HCT116 (cell line): Measurements from ENCODE around the gene GTF3C4. TPM values are rescaled to one million over a fixed set of nuclear protein-coding genes. Genes with fewer than 3 reads are reported as not detected.

Experiments
- ATAC-seq: fragments of 200-7000 bp; cut with Tn5 transposase; 2 replicates; pipeline ENCODE4 v1.9.1; 2020; ENCODE audit warnings: mild to moderate bottlenecking, moderate library complexity
- BruUV-seq: library from RNA; stranded (reverse); fragments of 400-500 nt; replicated peaks from 2 replicates; lab custom pipeline; 2021; lab: Mats Ljungman, UMichigan
- CTCF ChIA-PET: fragments of 300-600 bp; sonication (Branson Sonifier 250); formaldehyde crosslinking; loops from one replicate; lab custom pipeline; 2021; ENCODE audit warnings: antibody characterized with exemption; lab: Charles Lee
- POLR2A ChIA-PET: fragments of 300-600, 350-600 bp; sonication (Branson Sonifier 250); formaldehyde crosslinking; loops from one replicate; lab custom pipeline; 2021; ENCODE audit warnings: antibody characterized with exemption; lab: Charles Lee
- RAD21 ChIA-PET, 2 experiments: fragments of 300-600 bp; sonication (Branson Sonifier 250); formaldehyde crosslinking; loops; one replicate each; lab custom pipeline; 2023; ENCODE audit warnings: low total read pairs in 2 of 2; ENCODE audit not compliant: uncharacterized antibody in 2 of 2, unreplicated experiment in 2 of 2, low non-redundant PET in 1 of 2; lab: Charles Lee
- DNase-seq: peaks from one replicate; pipeline ENCODE4 v3.0.0-alpha.2; 2010; ENCODE audit warnings: low read depth, low spot score
- H2AFZ ChIP-seq: fragments of 200-600 bp; shearing (Covaris generic), sonication (generic); 2 replicates; pipeline ENCODE4 v1.6.1; 2017; ENCODE audit warnings: low read depth, mixed run types, mixed read lengths, antibody characterized with exemption, low read length; ENCODE audit not compliant: poor library complexity, severe bottlenecking
- H3K27ac ChIP-seq: 2 replicates; pipeline ENCODE4 v1.5.1; 2012; ENCODE audit warnings: low read depth, low read length
- H3K27me3 ChIP-seq: fragments of 200-600 bp; sonication (generic); 2 replicates; pipeline ENCODE4 v1.6.1; 2016; ENCODE audit warnings: mixed run types, low read length, mixed read lengths; ENCODE audit not compliant: insufficient read depth
- H3K36me3 ChIP-seq, 2 experiments: fragments of 200-500 bp in 1 of 2; fragments of 200-600 bp in 1 of 2; sonication (Bioruptor generic) in 1 of 2; sonication (generic) in 1 of 2; 2 replicates each; pipeline versions ENCODE4 v1.5.1 to v1.6.1; 2014 to 2016; ENCODE audit warnings: low read length in 2 of 2, inconsistent platforms in 1 of 2, mixed read lengths in 1 of 2, mixed run types in 1 of 2; ENCODE audit not compliant: insufficient read depth in 2 of 2, control insufficient read depth in 1 of 2
- H3K4me1 ChIP-seq, 2 experiments: fragments of 200-600 bp in 1 of 2; sonication (generic) in 1 of 2; 2 replicates each; pipeline versions ENCODE4 v1.5.1 to v1.6.1; 2012 to 2017; ENCODE audit warnings: low read length in 2 of 2, inconsistent platforms in 1 of 2, mild to moderate bottlenecking in 1 of 2, mixed read lengths in 1 of 2, mixed run types in 1 of 2, moderate library complexity in 1 of 2; ENCODE audit not compliant: insufficient read depth in 2 of 2, control insufficient read depth in 1 of 2
- H3K4me2 ChIP-seq: fragments of 200-600 bp; sonication (generic); 2 replicates; pipeline ENCODE4 v1.6.1; 2017; ENCODE audit warnings: mixed run types, low read length, mixed read lengths
- H3K4me3 ChIP-seq, 2 experiments: fragments of 200-600 bp in 1 of 2; sonication (generic) in 1 of 2; replicated peaks in 1 of 2; 2 replicates each; pipeline ENCODE4 v1.5.1; 2011 to 2016; ENCODE audit warnings: low read length in 2 of 2, control low read depth in 1 of 2, low read depth in 1 of 2, mild to moderate bottlenecking in 1 of 2, mixed read lengths in 1 of 2, mixed run types in 1 of 2
- H3K79me2 ChIP-seq: fragments of 200-600 bp; sonication (generic); 2 replicates; pipeline ENCODE4 v1.6.1; 2017; ENCODE audit warnings: mild to moderate bottlenecking, mixed run types, low read length, moderate library complexity, mixed read lengths; ENCODE audit not compliant: insufficient read depth
- H3K9ac ChIP-seq: fragments of 200-600 bp; sonication (generic); 2 replicates; pipeline ENCODE4 v1.6.1; 2016; ENCODE audit warnings: low read length, mixed read lengths
- H3K9me2 ChIP-seq: fragments of 200-600 bp; sonication (generic), shearing (Covaris generic); 2 replicates; pipeline ENCODE4 v1.6.1; 2017; ENCODE audit warnings: mixed run types, mild to moderate bottlenecking, moderate library complexity; ENCODE audit not compliant: insufficient read depth
- H3K9me3 ChIP-seq, 2 experiments: fragments of 200-500 bp in 1 of 2; fragments of 200-600 bp in 1 of 2; sonication (Bioruptor generic) in 1 of 2; sonication (generic) in 1 of 2; 2 replicates each; pipeline ENCODE4 v1.6.1; 2014 to 2017; ENCODE audit warnings: low read length in 2 of 2, mixed read lengths in 2 of 2, inconsistent platforms in 1 of 2, low read depth in 1 of 2, mild to moderate bottlenecking in 1 of 2, mixed run types in 1 of 2, moderate library complexity in 1 of 2; ENCODE audit not compliant: control insufficient read depth in 1 of 2, insufficient read depth in 1 of 2
- H4K20me1 ChIP-seq: fragments of 200-600 bp; sonication (generic), shearing (Covaris generic); 2 replicates; pipeline ENCODE4 v1.6.1; 2017; ENCODE audit warnings: mixed run types, mild to moderate bottlenecking, moderate library complexity; ENCODE audit not compliant: insufficient read depth
- CBX3 ChIP-seq: IDR thresholded peaks from 2 replicates; pipeline ENCODE4 v1.6.1; 2012; ENCODE audit warnings: low read depth
- ELF1 ChIP-seq: IDR thresholded peaks from 2 replicates; pipeline ENCODE4 v1.6.1; 2012; ENCODE audit warnings: low read depth, borderline replicate concordance
- FOSL1 ChIP-seq: IDR thresholded peaks from 2 replicates; pipeline ENCODE4 v1.6.1; 2012; ENCODE audit warnings: low read depth
- JUND ChIP-seq: IDR thresholded peaks from 2 replicates; pipeline ENCODE4 v1.6.1; 2012
- RAD21 ChIP-seq: IDR thresholded peaks from 2 replicates; pipeline ENCODE4 v1.6.1; 2012; ENCODE audit warnings: low read depth, mild to moderate bottlenecking
- intact Hi-C: fragments of 100-400 bp; cut with micrococcal nuclease; formaldehyde crosslinking; loops from 2 replicates; pipeline ENCODE4 v1.10.0; 2022
- total RNA-seq: library from RNA; stranded (reverse); gene quantifications from one replicate; pipeline ENCODE4 v1.2.1, GENCODE V29; 2021; ENCODE audit not compliant: unreplicated experiment
- TF ChIP-seq, protein P1 (sequence below): IDR thresholded peaks from 2 replicates; pipeline ENCODE4 v1.6.1; 2011; ENCODE audit warnings: mild to moderate bottlenecking, low read length, moderate library complexity; ENCODE audit not compliant: insufficient replicate concordance; ENCODE audit errors: extremely low read depth
- TF ChIP-seq, protein P2 (sequence below): IDR thresholded peaks from 2 replicates; pipeline ENCODE4 v1.6.1; 2012

Gene GTF3C4
- total RNA-seq, 1 experiment from 2014 or later, result 26.4 TPM

DNA sequence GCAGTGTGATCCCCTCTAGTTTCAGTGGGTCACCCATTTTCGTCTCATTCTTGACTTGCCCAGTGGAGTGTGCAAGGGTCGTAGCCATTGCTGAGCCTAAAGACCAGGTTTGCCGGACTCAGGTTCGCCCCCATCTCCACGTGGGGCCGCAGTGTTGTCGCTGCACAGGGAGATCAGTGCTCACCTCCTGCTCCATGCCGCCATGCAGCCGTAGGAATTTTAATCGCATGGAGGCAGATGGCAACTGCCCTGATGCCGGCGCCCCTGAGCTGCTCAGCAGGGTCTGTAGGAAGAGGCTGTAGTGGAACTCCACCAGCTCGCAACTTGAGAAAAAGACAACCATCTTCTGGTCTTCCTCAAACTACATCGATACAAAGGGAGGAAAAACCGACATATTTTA, 24.6 kb upstream of the GTF3C4 start (continued):
- TF ChIP-seq, protein P1, sequence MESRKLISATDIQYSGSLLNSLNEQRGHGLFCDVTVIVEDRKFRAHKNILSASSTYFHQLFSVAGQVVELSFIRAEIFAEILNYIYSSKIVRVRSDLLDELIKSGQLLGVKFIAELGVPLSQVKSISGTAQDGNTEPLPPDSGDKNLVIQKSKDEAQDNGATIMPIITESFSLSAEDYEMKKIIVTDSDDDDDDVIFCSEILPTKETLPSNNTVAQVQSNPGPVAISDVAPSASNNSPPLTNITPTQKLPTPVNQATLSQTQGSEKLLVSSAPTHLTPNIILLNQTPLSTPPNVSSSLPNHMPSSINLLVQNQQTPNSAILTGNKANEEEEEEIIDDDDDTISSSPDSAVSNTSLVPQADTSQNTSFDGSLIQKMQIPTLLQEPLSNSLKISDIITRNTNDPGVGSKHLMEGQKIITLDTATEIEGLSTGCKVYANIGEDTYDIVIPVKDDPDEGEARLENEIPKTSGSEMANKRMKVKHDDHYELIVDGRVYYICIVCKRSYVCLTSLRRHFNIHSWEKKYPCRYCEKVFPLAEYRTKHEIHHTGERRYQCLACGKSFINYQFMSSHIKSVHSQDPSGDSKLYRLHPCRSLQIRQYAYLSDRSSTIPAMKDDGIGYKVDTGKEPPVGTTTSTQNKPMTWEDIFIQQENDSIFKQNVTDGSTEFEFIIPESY, result no peak
- TF ChIP-seq, protein P2, sequence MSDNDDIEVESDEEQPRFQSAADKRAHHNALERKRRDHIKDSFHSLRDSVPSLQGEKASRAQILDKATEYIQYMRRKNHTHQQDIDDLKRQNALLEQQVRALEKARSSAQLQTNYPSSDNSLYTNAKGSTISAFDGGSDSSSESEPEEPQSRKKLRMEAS, result no peak
- TF ChIP-seq FOSL1, result no peak
- TF ChIP-seq CBX3, result no peak

DNA sequence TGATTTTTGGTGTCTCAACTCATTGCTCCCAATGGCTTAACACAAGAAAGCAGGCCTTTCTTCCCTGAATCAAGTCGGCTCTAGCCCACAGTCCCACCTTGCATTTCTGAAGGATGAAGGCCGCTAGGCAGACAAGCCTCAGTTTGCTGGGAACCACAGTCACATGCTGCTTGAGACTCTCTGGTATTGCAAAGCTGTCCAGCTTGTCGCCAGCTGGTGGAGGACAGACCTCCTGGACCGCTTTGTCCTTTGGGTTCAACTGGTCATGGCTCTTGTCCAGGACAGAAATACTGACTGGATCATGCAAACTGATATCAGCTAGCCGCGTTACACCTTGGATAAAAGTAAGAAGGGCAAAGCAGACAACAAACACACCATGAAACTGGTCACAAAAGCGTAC, 23.5 kb upstream of the GTF3C4 start:
- ChIA-PET RAD21 (no interaction called here), POLR2A (no interaction called here), CTCF (no interaction called here)
- Histone ChIP-seq H3K4me3 (no peak overlapping the region), H3K9ac (no peak overlapping the region), H2AFZ (no peak overlapping the region), H3K4me2 (no peak overlapping the region), H3K27ac (no peak overlapping the region), H3K36me3 (peaks cover 51 to 59% of the 10 kb centered on the region in 2 experiments; a peak in 3 of 4 replicates), H3K9me2 (no peaks in the 10 kb centered on the region), H4K20me1 (no peaks in the 10 kb centered on the region), H3K4me1 (no peaks in the 10 kb centered on the region), H3K9me3 (no peaks in the 10 kb centered on the region), H3K27me3 (no peaks in the 10 kb centered on the region), H3K79me2 (peaks cover 8% of the 10 kb centered on the region; the same call in 1 of the 2 replicates)
- ATAC-seq (no peak), DNase-seq (no peak)
- BruUV-seq, result no TSS peak
- intact Hi-C loops, result no loop called here
- TF ChIP-seq RAD21, result no peak
- TF ChIP-seq ELF1, result no peak
- TF ChIP-seq, protein P1, result no peak
- TF ChIP-seq JUND, result no peak
